H1 (cell line): ENCODE results near the gene CCL7. TPM values are rescaled to one million over a fixed set of nuclear protein-coding genes. Genes with fewer than 3 reads are reported as not detected.

Experiments used
- CBX5 ChIP-seq: fragments of 300-800, 300-1000 bp; sonication (generic); IDR thresholded peaks from 2 replicates; pipeline ENCODE4 v1.7.1; 2016; ENCODE audit warnings: antibody characterized with exemption, low read length, low read depth
- SP1 ChIP-seq: IDR thresholded peaks from 2 replicates; pipeline ENCODE4 v1.6.1; 2011; ENCODE audit warnings: low read depth, low read length
- polyA plus RNA-seq, 7 experiments: library from polyadenylated mRNA; depleted of rRNA in 3 of 7; stranded (reverse) in 5 of 7; unstranded in 2 of 7; fragments of >200 nt in 5 of 7; fragments of 200-250 nt in 2 of 7; gene quantifications; 1 replicate in 5 of 7; 2 replicates in 1 of 7; 4 replicates in 1 of 7; pipeline versions ENCODE4 v1.2.1 to v1.2.3, GENCODE V29; 2011 to 2013; ENCODE audit warnings: missing spikeins in 2 of 7, mixed read lengths in 2 of 7
- total RNA-seq: library from RNA; stranded (reverse); fragmentation: NEBNext Ultra II Directional; extraction: Animal tissue kit (Norgen Biotek cat#: 25700); gene quantifications from 2 replicates; pipeline ENCODE4 v1.2.1, GENCODE V29; 2021
- TF ChIP-seq, protein P1 (sequence below): IDR thresholded peaks from 2 replicates; pipeline ENCODE4 v1.6.1; 2012; ENCODE audit warnings: inconsistent platforms
- TF ChIP-seq, protein P2 (sequence below): IDR thresholded peaks from 2 replicates; pipeline ENCODE4 v1.6.1; 2012; ENCODE audit warnings: inconsistent platforms

Gene CCL7
- total and polyA plus RNA-seq, 2 of the 8 experiments (the other 6 are each of a cell fraction or from before 2014, with no cell fraction given), result not detected

DNA sequence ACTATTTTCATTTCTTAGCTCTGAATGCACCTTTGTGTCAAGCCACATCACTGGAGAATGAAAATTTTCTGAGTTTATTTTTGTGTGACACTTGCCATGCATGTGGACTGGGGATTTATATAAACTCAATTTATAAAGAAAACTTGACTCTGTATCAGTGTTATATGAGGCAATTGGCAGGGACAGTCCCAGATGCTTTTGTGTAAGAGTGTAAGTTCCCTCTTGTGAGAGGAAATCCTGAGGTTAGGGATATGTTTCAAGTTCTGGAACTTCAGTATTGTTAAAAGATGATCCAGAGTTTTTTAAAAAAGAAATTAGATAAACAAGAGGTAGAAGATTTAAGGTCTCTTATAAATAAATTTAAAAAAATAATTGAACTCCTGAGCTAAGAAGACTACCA is 38.4 kb downstream of the CCL7 start (continued):
- TF ChIP-seq SP1 (no peak), CBX5 (no peak)
- TF ChIP-seq, protein P1, sequence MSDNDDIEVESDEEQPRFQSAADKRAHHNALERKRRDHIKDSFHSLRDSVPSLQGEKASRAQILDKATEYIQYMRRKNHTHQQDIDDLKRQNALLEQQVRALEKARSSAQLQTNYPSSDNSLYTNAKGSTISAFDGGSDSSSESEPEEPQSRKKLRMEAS, result no peak
- TF ChIP-seq, protein P2, sequence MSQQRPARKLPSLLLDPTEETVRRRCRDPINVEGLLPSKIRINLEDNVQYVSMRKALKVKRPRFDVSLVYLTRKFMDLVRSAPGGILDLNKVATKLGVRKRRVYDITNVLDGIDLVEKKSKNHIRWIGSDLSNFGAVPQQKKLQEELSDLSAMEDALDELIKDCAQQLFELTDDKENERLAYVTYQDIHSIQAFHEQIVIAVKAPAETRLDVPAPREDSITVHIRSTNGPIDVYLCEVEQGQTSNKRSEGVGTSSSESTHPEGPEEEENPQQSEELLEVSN, result no peak
